ENCODE results near the gene TMEM273.

DNA sequence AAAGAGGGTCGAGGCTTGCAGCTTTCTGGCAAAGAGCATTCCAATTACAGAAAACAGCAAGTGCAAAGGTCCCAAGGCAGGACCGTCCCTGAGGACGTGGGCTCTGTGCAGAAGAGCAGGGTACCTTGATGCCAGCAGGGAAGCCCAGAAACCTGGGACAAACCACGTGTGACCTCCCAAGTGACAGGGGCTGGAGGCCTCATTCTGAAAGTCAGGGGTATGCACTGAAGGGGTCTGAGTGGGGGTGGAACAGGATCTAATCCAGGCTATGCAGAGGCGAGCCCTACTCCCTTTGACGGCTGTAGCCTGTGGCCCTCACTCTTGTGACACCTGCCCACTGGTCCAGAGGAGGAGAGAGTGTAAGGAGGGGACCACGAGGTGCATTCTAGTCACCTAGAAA, 22.9 kb downstream of the TMEM273 start:
- TF ChIP-seq, protein P1, sequence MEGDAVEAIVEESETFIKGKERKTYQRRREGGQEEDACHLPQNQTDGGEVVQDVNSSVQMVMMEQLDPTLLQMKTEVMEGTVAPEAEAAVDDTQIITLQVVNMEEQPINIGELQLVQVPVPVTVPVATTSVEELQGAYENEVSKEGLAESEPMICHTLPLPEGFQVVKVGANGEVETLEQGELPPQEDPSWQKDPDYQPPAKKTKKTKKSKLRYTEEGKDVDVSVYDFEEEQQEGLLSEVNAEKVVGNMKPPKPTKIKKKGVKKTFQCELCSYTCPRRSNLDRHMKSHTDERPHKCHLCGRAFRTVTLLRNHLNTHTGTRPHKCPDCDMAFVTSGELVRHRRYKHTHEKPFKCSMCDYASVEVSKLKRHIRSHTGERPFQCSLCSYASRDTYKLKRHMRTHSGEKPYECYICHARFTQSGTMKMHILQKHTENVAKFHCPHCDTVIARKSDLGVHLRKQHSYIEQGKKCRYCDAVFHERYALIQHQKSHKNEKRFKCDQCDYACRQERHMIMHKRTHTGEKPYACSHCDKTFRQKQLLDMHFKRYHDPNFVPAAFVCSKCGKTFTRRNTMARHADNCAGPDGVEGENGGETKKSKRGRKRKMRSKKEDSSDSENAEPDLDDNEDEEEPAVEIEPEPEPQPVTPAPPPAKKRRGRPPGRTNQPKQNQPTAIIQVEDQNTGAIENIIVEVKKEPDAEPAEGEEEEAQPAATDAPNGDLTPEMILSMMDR (IDR thresholded peaks at IDR 0.05): no peak
- TF ChIP-seq ZFX (IDR thresholded peaks at IDR 0.05; ENCODE audit: borderline replicate concordance): no peak

Data from 22Rv1 (cell line).